WTC11 (cell line): Measurements from ENCODE around the gene KMT2D. TPM values are rescaled to one million over a fixed set of nuclear protein-coding genes. Genes with fewer than 3 reads are reported as not detected.

ENCODE experiments used
- ATAC-seq: fragments of 200-7000 bp; cut with Tn5 transposase; 2 replicates; pipeline ENCODE4 v1.10.0; 2021; ENCODE audit warnings: mild to moderate bottlenecking, moderate library complexity
- Bru-seq: library from RNA; stranded (reverse); fragments of 400-500 nt; gene quantifications from one replicate; lab custom pipeline; 2021; lab: Mats Ljungman, UMichigan
- CTCF ChIA-PET: fragments of 300-600 bp; sonication (Branson Sonifier 250); formaldehyde crosslinking; loops from one replicate; lab custom pipeline; 2021; ENCODE audit warnings: antibody characterized with exemption; lab: Charles Lee
- POLR2A ChIA-PET: fragments of 350-600 bp; sonication (Branson Sonifier 250); formaldehyde crosslinking; loops from one replicate; lab custom pipeline; 2021; ENCODE audit warnings: antibody characterized with exemption; lab: Charles Lee
- DNase-seq: peaks from one replicate; pipeline ENCODE4 v3.0.0; 2021; ENCODE audit warnings: low spot score
- H3K27ac Mint-ChIP-seq: 2 replicates; pipeline ENCODE4 v1.8.0; 2021; ENCODE audit warnings: mixed read lengths
- H3K27me3 Mint-ChIP-seq: 2 replicates; pipeline ENCODE4 v1.8.0; 2021; ENCODE audit warnings: low read depth, mild to moderate bottlenecking, moderate library complexity, mixed read lengths
- H3K36me3 Mint-ChIP-seq: 2 replicates; pipeline ENCODE4 v1.8.0; 2021; ENCODE audit warnings: mixed read lengths
- H3K4me1 Mint-ChIP-seq: 2 replicates; pipeline ENCODE4 v1.8.0; 2022; ENCODE audit warnings: mixed read lengths
- H3K4me3 Mint-ChIP-seq: 2 replicates; pipeline ENCODE4 v1.8.0; 2021; ENCODE audit warnings: mild to moderate bottlenecking, moderate library complexity, mixed read lengths
- H3K9me3 Mint-ChIP-seq: 2 replicates; pipeline ENCODE4 v1.8.0; 2021; ENCODE audit warnings: mixed read lengths
- E2F5 ChIP-seq: sonication (generic); formaldehyde crosslinking; IDR thresholded peaks from 2 replicates; pipeline ENCODE4 v1.8.1; 2022; ENCODE audit warnings: mild to moderate bottlenecking, moderate library complexity, missing genetic modification reagents
- EMX1 ChIP-seq: fragments of 250-450 bp; sonication (Bioruptor Pico); IDR thresholded peaks from 2 replicates; pipeline ENCODE4 v1.8.0; 2021; ENCODE audit warnings: mild to moderate bottlenecking
- FOXK1 ChIP-seq: sonication (generic); formaldehyde crosslinking; IDR thresholded peaks from 2 replicates; pipeline ENCODE4 v1.8.0; 2022; ENCODE audit warnings: mild to moderate bottlenecking, moderate library complexity, missing genetic modification reagents
- MYBL2 ChIP-seq: sonication (generic); formaldehyde crosslinking; IDR thresholded peaks from 2 replicates; pipeline ENCODE4 v1.8.1; 2023; ENCODE audit warnings: mild to moderate bottlenecking, moderate library complexity, missing genetic modification reagents
- NFATC4 ChIP-seq: fragments of 250-450 bp; sonication (Bioruptor Pico); IDR thresholded peaks from 2 replicates; pipeline ENCODE4 v1.9.0; 2021; ENCODE audit warnings: mild to moderate bottlenecking
- NFYB ChIP-seq: sonication (generic); formaldehyde crosslinking; conservative IDR thresholded peaks from 2 replicates; pipeline ENCODE4 v1.8.0; 2022; ENCODE audit warnings: low read depth, missing genetic modification reagents
- NR3C1 ChIP-seq: sonication (generic); formaldehyde crosslinking; conservative IDR thresholded peaks from 2 replicates; pipeline ENCODE4 v1.8.1; 2023; ENCODE audit warnings: low read depth, mild to moderate bottlenecking, missing genetic modification reagents
- OVOL2 ChIP-seq: fragments of 250-450 bp; sonication (Bioruptor Pico); IDR thresholded peaks from 2 replicates; pipeline ENCODE4 v1.9.0; 2021; ENCODE audit warnings: mild to moderate bottlenecking, borderline replicate concordance
- RORB ChIP-seq: fragments of 250-450 bp; sonication (Bioruptor Pico); IDR thresholded peaks from 2 replicates; pipeline ENCODE4 v1.9.0; 2021; ENCODE audit warnings: mild to moderate bottlenecking
- SOX15 ChIP-seq: fragments of 250-450 bp; sonication (Bioruptor Pico); IDR thresholded peaks from 2 replicates; pipeline ENCODE4 v1.9.0; 2021; ENCODE audit warnings: mild to moderate bottlenecking
- TEAD4 ChIP-seq: sonication (generic); formaldehyde crosslinking; IDR thresholded peaks from 2 replicates; pipeline ENCODE4 v1.8.0; 2022; ENCODE audit warnings: mild to moderate bottlenecking, missing genetic modification reagents
- ZBTB21 ChIP-seq: sonication (generic); formaldehyde crosslinking; IDR thresholded peaks from 2 replicates; pipeline ENCODE4 v1.8.1; 2023; ENCODE audit warnings: mild to moderate bottlenecking, missing genetic modification reagents, borderline replicate concordance
- ZNF317 ChIP-seq: sonication (generic); formaldehyde crosslinking; IDR thresholded peaks from 2 replicates; pipeline ENCODE4 v1.8.1; 2023; ENCODE audit warnings: low read depth, mild to moderate bottlenecking, moderate library complexity, missing genetic modification reagents, borderline replicate concordance
- long read RNA-seq, 3 experiments: library from RNA in 1 of 3; library from capped mRNA in 1 of 3; library from polyadenylated mRNA in 1 of 3; unstranded in 2 of 3; stranded (forward) in 1 of 3; transcript quantifications; one replicate each; pipeline ENCODE4 v2.0.0, GENCODE V29; 2021
- total RNA-seq: library from RNA; stranded (reverse); gene quantifications from 3 replicates; pipeline ENCODE4 v1.2.3, GENCODE V29; 2021
- TF ChIP-seq, protein P1 (sequence below): sonication (generic); formaldehyde crosslinking; IDR thresholded peaks from 2 replicates; pipeline ENCODE4 v1.8.1; 2022; ENCODE audit warnings: low read depth, missing genetic modification reagents, borderline replicate concordance
- TF ChIP-seq, protein P2 (sequence below): fragments of 250-450 bp; sonication (Bioruptor Pico); IDR thresholded peaks from 2 replicates; pipeline ENCODE4 v1.8.0; 2021; ENCODE audit warnings: mild to moderate bottlenecking
- TF ChIP-seq, protein P3 (sequence below): fragments of 250-450 bp; sonication (Bioruptor Pico); conservative IDR thresholded peaks from 2 replicates; pipeline ENCODE4 v1.9.0; 2021; ENCODE audit warnings: mild to moderate bottlenecking
- TF ChIP-seq, protein P4 (sequence below): fragments of 200-600 bp; IDR thresholded peaks from 2 replicates; pipeline ENCODE4 v1.8.0; 2022; ENCODE audit warnings: antibody characterized with exemption
- TF ChIP-seq, protein P5 (sequence below): sonication (generic); formaldehyde crosslinking; IDR thresholded peaks from 2 replicates; pipeline ENCODE4 v1.8.0; 2023; ENCODE audit warnings: mild to moderate bottlenecking, missing genetic modification reagents

KMT2D gene, protein sequence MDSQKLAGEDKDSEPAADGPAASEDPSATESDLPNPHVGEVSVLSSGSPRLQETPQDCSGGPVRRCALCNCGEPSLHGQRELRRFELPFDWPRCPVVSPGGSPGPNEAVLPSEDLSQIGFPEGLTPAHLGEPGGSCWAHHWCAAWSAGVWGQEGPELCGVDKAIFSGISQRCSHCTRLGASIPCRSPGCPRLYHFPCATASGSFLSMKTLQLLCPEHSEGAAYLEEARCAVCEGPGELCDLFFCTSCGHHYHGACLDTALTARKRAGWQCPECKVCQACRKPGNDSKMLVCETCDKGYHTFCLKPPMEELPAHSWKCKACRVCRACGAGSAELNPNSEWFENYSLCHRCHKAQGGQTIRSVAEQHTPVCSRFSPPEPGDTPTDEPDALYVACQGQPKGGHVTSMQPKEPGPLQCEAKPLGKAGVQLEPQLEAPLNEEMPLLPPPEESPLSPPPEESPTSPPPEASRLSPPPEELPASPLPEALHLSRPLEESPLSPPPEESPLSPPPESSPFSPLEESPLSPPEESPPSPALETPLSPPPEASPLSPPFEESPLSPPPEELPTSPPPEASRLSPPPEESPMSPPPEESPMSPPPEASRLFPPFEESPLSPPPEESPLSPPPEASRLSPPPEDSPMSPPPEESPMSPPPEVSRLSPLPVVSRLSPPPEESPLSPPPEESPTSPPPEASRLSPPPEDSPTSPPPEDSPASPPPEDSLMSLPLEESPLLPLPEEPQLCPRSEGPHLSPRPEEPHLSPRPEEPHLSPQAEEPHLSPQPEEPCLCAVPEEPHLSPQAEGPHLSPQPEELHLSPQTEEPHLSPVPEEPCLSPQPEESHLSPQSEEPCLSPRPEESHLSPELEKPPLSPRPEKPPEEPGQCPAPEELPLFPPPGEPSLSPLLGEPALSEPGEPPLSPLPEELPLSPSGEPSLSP (N-terminal part only)
- total RNA-seq: 100 to 104 TPM (median 101 TPM) in 3 replicates
- Bru-seq, nascent RNA: percentile 76 among the genes with signal in this experiment
- long read RNA-seq, experiment 1, partial matches to known transcripts: 9 of 28 reads
- long read RNA-seq, experiment 1, other reads (novel, unspliced or antisense): 19 of 28 reads
- long read RNA-seq, experiment 2, partial matches to known transcripts: 5 of 37 reads
- long read RNA-seq, experiment 2, other reads (novel, unspliced or antisense): 32 of 37 reads
- long read RNA-seq, experiment 3: 0 reads

- Mint-ChIP-seq H3K27ac (peak within 1 kb of the TSS; percentile 92), H3K4me1 (peaks cover 47% of the 10 kb centered on the region), H3K27me3 (no peaks in the 10 kb centered on the region), H3K9me3 (no peaks in the 10 kb centered on the region), H3K36me3 (peaks cover 8% of the 10 kb centered on the region), H3K4me3 (peak within 1 kb of the TSS; percentile 96)
- DNase-seq (peak; percentile 92), ATAC-seq (peak; percentile 64)
- ChIA-PET POLR2A (interaction anchor here (1.0 kb wide), 1 partner anchor 46 kb away, joined by 3 read pairs; no protein-coding TSS in a partner anchor), CTCF (interaction anchor here (1.0 to 3.2 kb wide), 3 partner anchors 17 to 34 kb away, joined by 3 to 17 read pairs (median 4); partner anchors contain the start of gene DHH)
- TF ChIP-seq FOXK1 (CRISPR knock-in tag) (peak; percentile 69; the same call in 1 of the 2 replicates), OVOL2 (CRISPR knock-in tag) (no peak), ZBTB21 (peak; percentile 64; the same call in 1 of the 2 replicates), RORB (CRISPR knock-in tag) (no peak), SOX15 (CRISPR knock-in tag) (no peak), E2F5 (no peak), TEAD4 (0 out of 2 replicates have a peak, but pooled peaks have one; percentile 54), NR3C1 (CRISPR knock-in tag) (no peak), EMX1 (no peak), NFYB (CRISPR knock-in tag) (no peak; the same call in none of the 2 replicates), ZNF317 (CRISPR knock-in tag) (no peak), NFATC4 (CRISPR knock-in tag) (no peak), MYBL2 (peak; percentile 93)
- TF ChIP-seq, protein P1, sequence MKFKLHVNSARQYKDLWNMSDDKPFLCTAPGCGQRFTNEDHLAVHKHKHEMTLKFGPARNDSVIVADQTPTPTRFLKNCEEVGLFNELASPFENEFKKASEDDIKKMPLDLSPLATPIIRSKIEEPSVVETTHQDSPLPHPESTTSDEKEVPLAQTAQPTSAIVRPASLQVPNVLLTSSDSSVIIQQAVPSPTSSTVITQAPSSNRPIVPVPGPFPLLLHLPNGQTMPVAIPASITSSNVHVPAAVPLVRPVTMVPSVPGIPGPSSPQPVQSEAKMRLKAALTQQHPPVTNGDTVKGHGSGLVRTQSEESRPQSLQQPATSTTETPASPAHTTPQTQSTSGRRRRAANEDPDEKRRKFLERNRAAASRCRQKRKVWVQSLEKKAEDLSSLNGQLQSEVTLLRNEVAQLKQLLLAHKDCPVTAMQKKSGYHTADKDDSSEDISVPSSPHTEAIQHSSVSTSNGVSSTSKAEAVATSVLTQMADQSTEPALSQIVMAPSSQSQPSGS (CRISPR knock-in tag): no peak
- TF ChIP-seq, protein P2, sequence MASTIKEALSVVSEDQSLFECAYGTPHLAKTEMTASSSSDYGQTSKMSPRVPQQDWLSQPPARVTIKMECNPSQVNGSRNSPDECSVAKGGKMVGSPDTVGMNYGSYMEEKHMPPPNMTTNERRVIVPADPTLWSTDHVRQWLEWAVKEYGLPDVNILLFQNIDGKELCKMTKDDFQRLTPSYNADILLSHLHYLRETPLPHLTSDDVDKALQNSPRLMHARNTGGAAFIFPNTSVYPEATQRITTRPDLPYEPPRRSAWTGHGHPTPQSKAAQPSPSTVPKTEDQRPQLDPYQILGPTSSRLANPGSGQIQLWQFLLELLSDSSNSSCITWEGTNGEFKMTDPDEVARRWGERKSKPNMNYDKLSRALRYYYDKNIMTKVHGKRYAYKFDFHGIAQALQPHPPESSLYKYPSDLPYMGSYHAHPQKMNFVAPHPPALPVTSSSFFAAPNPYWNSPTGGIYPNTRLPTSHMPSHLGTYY (CRISPR knock-in tag): no peak
- TF ChIP-seq, protein P3, sequence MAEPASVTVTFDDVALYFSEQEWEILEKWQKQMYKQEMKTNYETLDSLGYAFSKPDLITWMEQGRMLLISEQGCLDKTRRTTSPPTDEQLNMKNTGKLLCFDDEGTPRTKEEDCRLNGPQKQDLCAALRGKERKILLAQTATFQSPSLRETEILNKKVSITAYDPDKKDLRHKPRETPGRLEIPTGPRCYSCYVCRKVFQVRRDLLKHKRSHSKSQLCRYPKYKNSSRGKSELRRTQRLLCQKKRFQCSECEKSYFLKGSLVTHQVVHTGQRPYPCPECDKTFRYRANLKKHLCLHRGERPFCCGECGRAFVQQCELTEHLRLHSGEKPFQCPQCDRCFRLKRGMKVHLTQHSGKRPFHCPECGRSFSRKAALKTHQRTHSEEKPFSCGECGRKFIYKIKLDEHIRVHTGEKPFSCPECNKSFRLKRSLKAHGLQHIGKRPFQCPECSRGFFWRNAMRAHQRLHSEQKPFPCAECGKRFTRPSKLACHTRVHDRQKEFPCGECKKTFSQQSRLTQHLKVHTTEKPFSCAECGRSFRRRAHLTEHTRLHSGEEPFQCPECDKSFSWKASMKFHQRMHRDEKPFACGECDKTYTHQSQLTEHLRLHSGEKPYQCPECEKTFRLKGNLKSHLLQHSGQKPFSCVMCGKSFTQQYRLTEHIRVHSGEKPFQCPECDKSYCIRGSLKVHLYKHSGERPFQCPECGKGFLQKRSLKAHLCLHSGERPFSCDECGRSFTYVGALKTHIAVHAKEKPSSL (CRISPR knock-in tag): no peak
- TF ChIP-seq, protein P4, sequence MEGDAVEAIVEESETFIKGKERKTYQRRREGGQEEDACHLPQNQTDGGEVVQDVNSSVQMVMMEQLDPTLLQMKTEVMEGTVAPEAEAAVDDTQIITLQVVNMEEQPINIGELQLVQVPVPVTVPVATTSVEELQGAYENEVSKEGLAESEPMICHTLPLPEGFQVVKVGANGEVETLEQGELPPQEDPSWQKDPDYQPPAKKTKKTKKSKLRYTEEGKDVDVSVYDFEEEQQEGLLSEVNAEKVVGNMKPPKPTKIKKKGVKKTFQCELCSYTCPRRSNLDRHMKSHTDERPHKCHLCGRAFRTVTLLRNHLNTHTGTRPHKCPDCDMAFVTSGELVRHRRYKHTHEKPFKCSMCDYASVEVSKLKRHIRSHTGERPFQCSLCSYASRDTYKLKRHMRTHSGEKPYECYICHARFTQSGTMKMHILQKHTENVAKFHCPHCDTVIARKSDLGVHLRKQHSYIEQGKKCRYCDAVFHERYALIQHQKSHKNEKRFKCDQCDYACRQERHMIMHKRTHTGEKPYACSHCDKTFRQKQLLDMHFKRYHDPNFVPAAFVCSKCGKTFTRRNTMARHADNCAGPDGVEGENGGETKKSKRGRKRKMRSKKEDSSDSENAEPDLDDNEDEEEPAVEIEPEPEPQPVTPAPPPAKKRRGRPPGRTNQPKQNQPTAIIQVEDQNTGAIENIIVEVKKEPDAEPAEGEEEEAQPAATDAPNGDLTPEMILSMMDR: no peak
- TF ChIP-seq, protein P5, sequence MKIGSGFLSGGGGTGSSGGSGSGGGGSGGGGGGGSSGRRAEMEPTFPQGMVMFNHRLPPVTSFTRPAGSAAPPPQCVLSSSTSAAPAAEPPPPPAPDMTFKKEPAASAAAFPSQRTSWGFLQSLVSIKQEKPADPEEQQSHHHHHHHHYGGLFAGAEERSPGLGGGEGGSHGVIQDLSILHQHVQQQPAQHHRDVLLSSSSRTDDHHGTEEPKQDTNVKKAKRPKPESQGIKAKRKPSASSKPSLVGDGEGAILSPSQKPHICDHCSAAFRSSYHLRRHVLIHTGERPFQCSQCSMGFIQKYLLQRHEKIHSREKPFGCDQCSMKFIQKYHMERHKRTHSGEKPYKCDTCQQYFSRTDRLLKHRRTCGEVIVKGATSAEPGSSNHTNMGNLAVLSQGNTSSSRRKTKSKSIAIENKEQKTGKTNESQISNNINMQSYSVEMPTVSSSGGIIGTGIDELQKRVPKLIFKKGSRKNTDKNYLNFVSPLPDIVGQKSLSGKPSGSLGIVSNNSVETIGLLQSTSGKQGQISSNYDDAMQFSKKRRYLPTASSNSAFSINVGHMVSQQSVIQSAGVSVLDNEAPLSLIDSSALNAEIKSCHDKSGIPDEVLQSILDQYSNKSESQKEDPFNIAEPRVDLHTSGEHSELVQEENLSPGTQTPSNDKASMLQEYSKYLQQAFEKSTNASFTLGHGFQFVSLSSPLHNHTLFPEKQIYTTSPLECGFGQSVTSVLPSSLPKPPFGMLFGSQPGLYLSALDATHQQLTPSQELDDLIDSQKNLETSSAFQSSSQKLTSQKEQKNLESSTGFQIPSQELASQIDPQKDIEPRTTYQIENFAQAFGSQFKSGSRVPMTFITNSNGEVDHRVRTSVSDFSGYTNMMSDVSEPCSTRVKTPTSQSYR (CRISPR knock-in tag): no peak; the same call in 1 of the 2 replicates
Measured at GRCh38 chr12:49060237-49061156, at the start of gene KMT2D. Gene KMT2D (minus strand): TSS chr12:49060794. CDS start chr12:49055324, 5,470 bp downstream.
